ENCODE measurements around the gene KDM5C.

The KDM5C gene

DNA sequence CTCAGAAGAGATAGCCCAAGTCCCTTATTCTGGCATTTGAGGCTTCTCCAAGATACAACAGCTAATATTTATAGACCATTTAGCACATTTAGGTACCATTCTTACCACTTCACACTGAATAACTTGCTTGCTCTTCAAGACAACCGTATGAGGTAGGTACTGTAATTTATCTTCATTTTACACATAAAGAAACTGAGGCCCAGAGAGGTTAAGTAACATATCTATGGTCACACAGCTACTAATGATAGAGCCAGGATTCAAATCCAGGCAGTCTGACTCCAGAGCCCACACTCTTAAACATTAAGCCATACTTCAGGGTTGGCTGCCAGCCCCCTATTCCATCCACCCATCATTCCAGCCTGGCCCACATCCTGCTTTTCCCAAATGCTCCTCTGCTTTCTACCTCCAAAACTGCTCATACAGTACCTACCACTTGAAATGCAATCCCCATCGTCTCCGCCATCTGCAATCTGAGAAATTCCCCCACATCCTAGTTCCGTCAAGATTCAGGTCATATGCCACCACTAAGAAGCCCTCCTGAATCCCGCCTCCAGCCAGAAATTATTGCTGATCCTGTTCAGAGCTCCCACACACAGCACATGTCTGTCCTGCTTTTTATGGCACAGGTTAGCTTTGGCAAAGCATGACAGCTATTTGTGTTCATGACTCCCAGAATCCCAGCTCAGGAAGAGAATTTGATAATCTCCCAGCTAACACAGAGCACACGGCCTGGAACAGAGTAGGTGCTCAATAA is 32.8 kb upstream of the KDM5C start:
- no peak overlapping the region for H3K4me3 ChIP-seq (ENCODE audit: low read length)

DNA sequence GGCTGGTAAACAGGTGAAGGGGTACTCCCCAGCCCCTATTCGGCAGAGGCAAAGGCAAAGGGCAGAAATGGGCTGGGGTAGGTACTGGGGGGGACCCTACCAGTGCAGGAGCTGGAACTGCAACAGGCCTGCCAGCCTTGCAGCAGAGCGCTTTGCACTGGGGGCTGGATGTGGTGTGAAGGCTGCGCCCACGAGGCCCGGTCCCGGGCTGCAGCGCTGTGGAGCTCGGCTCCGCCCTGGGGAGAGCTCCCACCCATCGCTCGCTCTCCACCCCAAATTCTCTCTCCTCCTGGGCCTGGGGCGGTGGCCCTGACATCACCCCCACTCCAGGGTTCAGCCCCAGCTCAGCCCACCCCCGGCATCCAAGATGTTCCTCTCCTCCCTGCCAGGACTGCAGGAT is 32.2 kb upstream of the KDM5C start:
- Histone ChIP-seq H3K27me3 (ENCODE audit: insufficient read depth, low read length) (no peaks in the 10 kb centered on the region), H3K36me3 (ENCODE audit: insufficient read depth, low read length) (no peaks in the 10 kb centered on the region), H2AFZ (ENCODE audit: low read depth, low read length) (no peak overlapping the region), H3K4me3 (ENCODE audit: low read length) (no peak overlapping the region), H3K4me1 (ENCODE audit: insufficient read depth, low read length) (peaks cover 5% of the 10 kb centered on the region), H3K9me3 (ENCODE audit: low read length) (no peaks in the 10 kb centered on the region)

More for the DNA sequence above, 32.8 kb upstream of the KDM5C start:
- H3K36me3 ChIP-seq (ENCODE audit: insufficient read depth, low read length) = no peaks in the 10 kb centered on the region
- H3K27me3 ChIP-seq (ENCODE audit: insufficient read depth, low read length) = no peaks in the 10 kb centered on the region
- H2AFZ ChIP-seq (ENCODE audit: low read depth, low read length) = no peak overlapping the region
- peaks cover 9% of the 10 kb centered on the region for H3K4me1 ChIP-seq (ENCODE audit: insufficient read depth, low read length)
- H3K9me3 ChIP-seq (ENCODE audit: low read length) = no peaks in the 10 kb centered on the region

DNA sequence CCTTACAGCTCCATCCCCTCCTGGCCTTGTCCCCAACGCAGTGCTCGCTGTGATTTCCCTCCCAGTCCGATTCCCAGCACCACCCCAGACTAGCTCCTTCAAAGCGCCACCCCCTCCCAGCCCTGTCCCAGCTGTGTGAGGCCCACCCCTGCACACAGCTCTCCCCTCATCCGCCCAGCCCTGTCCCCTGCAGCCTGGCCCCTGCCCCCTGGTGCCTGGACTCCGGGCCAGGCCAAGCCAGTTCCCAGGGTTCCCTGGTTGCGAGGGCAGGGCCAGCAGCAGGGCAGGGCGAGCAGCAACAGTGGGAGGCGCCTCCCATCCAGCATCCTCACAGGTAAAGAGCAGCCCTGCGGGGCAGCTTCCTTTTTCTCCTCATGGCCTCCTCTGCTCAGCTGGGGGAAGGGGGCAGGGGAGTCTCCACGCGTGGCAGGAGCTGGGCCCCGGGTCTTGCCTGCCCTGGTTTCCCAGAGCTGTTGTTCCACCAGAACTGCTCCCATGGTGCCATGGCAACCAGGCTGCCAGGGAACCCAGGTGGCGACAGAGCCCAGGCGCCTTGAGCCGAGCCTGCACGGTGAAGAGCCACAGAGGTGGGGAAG is 31.5 kb upstream of the KDM5C start:
- no peak overlapping the region for H3K4me3 ChIP-seq (ENCODE audit: low read length)
- H3K4me1 ChIP-seq (ENCODE audit: insufficient read depth, low read length) = peaks cover 5% of the 10 kb centered on the region
- H2AFZ ChIP-seq (ENCODE audit: low read depth, low read length) = no peak overlapping the region
- H3K36me3 ChIP-seq (ENCODE audit: insufficient read depth, low read length) = no peaks in the 10 kb centered on the region
- H3K27me3 ChIP-seq (ENCODE audit: insufficient read depth, low read length) = no peaks in the 10 kb centered on the region
- H3K9me3 ChIP-seq (ENCODE audit: low read length) = no peaks in the 10 kb centered on the region

DNA sequence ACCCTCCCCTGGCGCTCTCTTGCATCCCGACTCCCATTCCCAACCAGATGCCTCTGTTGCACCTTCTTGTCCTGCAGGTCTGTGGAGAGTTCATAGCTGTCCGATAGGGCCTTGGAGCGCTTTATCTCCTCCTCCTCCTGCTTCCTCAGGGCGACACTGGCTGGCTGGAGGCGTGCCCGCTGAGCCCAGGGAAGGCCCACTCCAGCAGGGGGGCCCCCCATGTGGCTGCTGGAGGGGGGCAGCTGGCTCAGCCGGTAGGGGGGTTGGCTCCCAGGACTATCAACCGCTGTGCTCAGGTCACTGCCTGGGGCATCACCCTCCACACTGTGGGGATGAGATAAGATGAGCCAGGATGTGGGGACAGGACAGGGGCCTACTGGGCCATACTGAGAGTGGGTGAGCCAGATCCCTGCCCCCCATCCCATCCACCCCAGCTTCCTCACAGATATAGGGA is 30.8 kb upstream of the KDM5C start:
- Histone ChIP-seq H3K4me3 (ENCODE audit: low read length) (no peak overlapping the region), H3K9me3 (ENCODE audit: low read length) (no peaks in the 10 kb centered on the region), H3K27me3 (ENCODE audit: insufficient read depth, low read length) (no peaks in the 10 kb centered on the region), H3K36me3 (ENCODE audit: insufficient read depth, low read length) (no peaks in the 10 kb centered on the region), H2AFZ (ENCODE audit: low read depth, low read length) (no peak overlapping the region), H3K4me1 (ENCODE audit: insufficient read depth, low read length) (peaks cover 8% of the 10 kb centered on the region)

DNA sequence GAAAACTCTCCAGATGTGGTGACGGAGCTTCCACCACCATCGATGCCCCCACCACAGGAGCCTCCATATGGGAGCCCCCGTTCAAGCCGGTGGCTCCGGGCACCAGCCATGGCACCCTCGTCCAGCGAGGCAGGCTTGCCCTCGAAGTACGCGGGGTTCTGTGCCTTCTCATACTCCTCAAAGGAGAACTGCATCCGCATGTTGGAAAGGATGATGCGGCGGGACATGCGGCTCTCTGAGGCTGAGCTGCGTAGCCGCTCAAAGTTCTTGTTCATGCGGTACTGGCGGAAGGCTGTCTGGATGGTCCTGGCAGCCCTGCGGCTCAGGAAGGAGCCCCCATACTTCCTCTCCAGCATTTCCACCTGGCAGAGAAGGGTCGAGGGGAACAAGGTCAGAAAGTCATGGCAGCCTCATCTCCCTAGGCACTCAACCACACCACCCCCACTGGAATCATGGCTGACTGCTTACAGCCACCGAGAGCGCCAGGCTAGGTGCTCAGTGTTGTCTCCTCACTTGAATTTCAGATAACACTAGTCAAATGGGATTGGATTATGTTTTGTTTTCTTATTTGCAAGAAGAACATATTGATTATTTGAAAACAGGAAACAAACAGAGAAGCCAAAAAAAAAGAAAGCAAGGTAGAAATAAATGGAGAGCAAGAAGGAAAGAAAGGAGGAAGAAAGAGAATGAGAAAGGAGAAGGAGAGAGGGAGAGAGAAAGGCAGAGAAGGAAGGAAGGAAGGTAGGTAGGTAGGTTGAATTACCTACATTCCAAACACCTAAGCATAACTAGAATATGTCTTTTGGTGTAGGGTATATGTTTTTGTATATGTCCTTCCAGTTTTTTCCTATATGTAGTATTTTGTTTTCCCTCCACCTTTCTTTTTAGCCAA is 29.8 kb upstream of the KDM5C start:
- no peak overlapping the region for H3K4me3 ChIP-seq (ENCODE audit: low read length)
- no peaks in the 10 kb centered on the region for H3K36me3 ChIP-seq (ENCODE audit: insufficient read depth, low read length)
- H3K27me3 ChIP-seq (ENCODE audit: insufficient read depth, low read length) = no peaks in the 10 kb centered on the region
- H2AFZ ChIP-seq (ENCODE audit: low read depth, low read length) = no peak overlapping the region
- H3K9me3 ChIP-seq (ENCODE audit: low read length) = no peaks in the 10 kb centered on the region
- peaks cover 8% of the 10 kb centered on the region for H3K4me1 ChIP-seq (ENCODE audit: insufficient read depth, low read length)

DNA sequence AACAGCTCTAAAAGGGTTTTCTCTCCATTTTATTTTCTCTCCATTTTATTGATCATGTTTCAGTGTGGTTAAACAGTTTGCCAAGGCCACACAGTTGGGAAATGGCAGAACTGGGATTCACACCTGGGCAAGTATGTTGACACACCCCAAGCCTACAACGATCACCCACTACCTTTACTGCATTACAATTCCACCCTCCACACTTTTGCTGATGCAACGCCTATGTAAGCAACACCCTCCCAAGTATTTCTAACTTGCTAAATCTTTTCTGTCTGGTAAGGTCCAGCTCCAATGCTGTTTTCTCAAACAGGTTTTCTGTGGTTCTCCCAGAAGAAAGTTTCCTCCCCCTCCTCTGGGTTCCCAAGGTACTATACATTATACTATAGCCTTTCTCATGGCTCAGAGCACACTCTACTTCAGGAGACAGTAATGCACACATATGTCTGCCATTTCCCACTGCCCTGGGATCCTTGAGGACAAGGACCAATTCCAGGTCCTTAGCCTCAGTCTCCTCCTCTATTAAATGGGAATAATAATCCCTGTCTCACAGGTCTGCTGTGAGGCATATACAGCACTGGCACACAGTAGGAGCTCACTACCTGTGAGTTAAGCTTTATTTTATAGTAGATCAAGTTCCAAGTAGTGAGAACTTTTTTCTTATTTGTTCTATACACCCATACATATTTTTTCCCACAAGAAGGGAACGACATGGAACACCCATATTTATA is 28.4 kb upstream of the KDM5C start:
- Histone ChIP-seq H3K4me1 (ENCODE audit: insufficient read depth, low read length) (peaks cover 8% of the 10 kb centered on the region), H2AFZ (ENCODE audit: low read depth, low read length) (no peak overlapping the region), H3K27me3 (ENCODE audit: insufficient read depth, low read length) (no peaks in the 10 kb centered on the region), H3K36me3 (ENCODE audit: insufficient read depth, low read length) (no peaks in the 10 kb centered on the region), H3K9me3 (ENCODE audit: low read length) (no peaks in the 10 kb centered on the region), H3K4me3 (ENCODE audit: low read length) (no peak overlapping the region)

DNA sequence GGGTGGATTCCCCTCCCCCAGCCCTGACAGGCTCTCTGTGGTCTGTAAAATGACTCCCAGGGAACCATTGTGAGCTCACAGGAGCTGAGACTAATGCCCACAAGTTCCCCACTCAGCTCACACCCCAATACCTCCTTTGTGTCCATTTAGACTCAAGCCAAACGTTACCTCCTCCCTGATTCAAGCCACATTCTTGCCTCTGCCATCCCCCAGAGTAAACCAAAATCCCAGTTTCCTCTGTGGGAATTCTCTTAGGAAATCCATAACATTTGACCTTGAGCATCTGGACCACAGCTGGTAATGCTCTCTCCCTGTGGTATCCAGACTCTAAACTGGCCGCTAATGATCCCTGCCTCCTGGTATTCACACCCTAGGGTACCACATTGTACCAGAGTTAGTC is 26.3 kb upstream of the KDM5C start:
- no peak overlapping the region for H2AFZ ChIP-seq (ENCODE audit: low read depth, low read length)
- H3K4me1 ChIP-seq (ENCODE audit: insufficient read depth, low read length) = peaks cover 6% of the 10 kb centered on the region
- H3K36me3 ChIP-seq (ENCODE audit: insufficient read depth, low read length) = no peaks in the 10 kb centered on the region
- no peaks in the 10 kb centered on the region for H3K9me3 ChIP-seq (ENCODE audit: low read length)
- no peaks in the 10 kb centered on the region for H3K27me3 ChIP-seq (ENCODE audit: insufficient read depth, low read length)
- no peak overlapping the region for H3K4me3 ChIP-seq (ENCODE audit: low read length)

DNA sequence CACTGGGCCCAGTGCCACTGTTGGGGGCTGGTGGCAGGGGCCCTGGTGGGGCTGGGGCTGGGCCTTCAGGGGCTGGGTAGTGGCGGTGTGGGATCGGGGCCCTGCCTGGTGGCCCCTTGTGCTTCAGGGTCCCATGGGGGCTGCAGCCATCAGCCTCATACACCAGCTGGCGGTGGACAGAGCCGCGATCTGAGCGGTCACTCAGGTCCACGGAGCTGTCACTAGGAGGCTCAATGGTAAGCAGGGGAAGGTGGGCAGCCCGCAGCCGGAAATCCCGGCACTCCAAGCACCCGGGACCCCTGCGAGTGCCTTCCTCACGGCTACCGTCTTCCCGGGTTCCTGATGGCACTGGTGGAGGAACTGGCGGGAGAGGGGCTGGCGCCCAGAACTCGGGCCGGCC is 25.5 kb upstream of the KDM5C start:
- Histone ChIP-seq H3K27me3 (ENCODE audit: insufficient read depth, low read length) (no peaks in the 10 kb centered on the region), H3K36me3 (ENCODE audit: insufficient read depth, low read length) (no peaks in the 10 kb centered on the region), H2AFZ (ENCODE audit: low read depth, low read length) (no peak overlapping the region), H3K4me1 (ENCODE audit: insufficient read depth, low read length) (peaks cover 3% of the 10 kb centered on the region), H3K4me3 (ENCODE audit: low read length) (no peak overlapping the region), H3K9me3 (ENCODE audit: low read length) (no peaks in the 10 kb centered on the region)

DNA sequence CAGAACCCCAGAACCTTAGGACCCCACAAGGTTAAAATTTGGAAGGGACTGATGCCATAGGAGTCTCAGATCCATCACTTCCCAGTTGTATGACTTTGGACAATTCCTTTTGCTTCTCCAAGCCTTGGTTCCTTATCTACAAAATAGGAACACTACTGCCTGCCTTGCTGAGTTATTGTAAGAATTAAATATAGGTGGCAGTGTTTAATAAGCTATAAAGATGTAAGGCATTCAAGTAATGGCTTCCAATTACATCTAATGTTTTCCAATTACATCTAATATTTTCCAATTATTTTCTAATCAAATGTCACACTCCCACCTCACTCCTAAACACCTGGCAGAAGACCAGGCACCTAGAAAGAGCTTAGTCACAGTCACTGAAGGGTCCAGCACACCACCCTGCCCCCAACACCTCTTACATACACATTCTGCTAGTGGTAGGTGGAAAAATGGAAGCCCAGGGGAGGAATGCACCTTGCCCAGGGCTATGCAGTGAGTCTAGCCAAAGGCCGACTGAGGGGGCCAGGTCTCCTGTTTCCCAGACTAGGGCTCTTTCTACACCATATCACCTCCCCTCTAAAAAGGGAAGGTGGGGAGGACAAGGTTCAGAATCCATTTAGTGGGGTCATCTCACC is 24.5 kb upstream of the KDM5C start:
- Histone ChIP-seq H3K27me3 (ENCODE audit: insufficient read depth, low read length) (no peaks in the 10 kb centered on the region), H3K4me3 (ENCODE audit: low read length) (no peak overlapping the region), H3K9me3 (ENCODE audit: low read length) (no peaks in the 10 kb centered on the region), H3K4me1 (ENCODE audit: insufficient read depth, low read length) (peaks cover 3% of the 10 kb centered on the region), H2AFZ (ENCODE audit: low read depth, low read length) (no peak overlapping the region), H3K36me3 (ENCODE audit: insufficient read depth, low read length) (no peaks in the 10 kb centered on the region)

DNA sequence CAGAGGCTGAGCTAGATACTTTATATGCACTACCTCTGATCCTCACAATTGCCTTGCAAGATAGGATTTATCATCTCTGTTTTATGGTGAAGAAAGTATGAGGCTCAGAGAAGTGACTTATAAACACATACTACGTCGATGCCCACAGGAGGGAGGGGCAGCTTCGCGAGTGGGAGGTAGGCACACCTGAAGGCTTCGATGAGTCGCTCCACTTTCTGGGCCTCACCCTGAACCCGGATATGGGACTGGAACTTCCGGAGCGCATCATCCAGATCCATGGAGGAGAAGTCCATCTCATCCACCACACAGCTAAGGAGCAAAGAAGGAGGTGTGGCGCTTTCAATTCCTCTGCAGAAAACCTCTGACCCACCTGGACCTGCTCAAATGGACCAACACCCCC is 22.9 kb upstream of the KDM5C start:
- H3K36me3 ChIP-seq (ENCODE audit: insufficient read depth, low read length) = no peaks in the 10 kb centered on the region
- H3K27me3 ChIP-seq (ENCODE audit: insufficient read depth, low read length) = no peaks in the 10 kb centered on the region
- no peaks in the 10 kb centered on the region for H3K9me3 ChIP-seq (ENCODE audit: low read length)
- no peak overlapping the region for H2AFZ ChIP-seq (ENCODE audit: low read depth, low read length)
- H3K4me1 ChIP-seq (ENCODE audit: insufficient read depth, low read length) = peaks cover 3% of the 10 kb centered on the region
- H3K4me3 ChIP-seq (ENCODE audit: low read length) = no peak overlapping the region

DNA sequence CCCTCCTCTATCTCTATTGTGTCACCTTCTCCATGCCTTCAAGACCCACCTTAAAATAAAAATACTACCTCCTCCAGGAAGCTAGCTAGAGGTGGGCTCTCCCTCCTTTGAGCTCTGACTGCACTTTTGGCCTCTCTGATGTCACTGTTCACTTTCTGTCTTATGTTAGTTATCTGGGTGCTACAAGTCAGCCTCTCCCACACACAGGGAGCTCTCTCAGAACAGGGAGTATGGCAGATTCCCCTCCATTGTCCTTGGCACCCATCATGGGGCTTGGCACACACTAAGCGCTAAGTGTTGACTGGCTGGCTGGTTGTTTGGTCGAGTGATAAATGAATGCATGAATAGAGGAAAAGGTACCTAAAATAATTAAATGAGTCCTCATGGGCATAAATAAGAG is 21.2 kb upstream of the KDM5C start:
- no peaks in the 10 kb centered on the region for H3K27me3 ChIP-seq (ENCODE audit: insufficient read depth, low read length)
- H3K4me3 ChIP-seq (ENCODE audit: low read length) = no peak overlapping the region
- H3K4me1 ChIP-seq (ENCODE audit: insufficient read depth, low read length) = peaks cover 2% of the 10 kb centered on the region
- H3K9me3 ChIP-seq (ENCODE audit: low read length) = no peaks in the 10 kb centered on the region
- no peaks in the 10 kb centered on the region for H3K36me3 ChIP-seq (ENCODE audit: insufficient read depth, low read length)
- no peak overlapping the region for H2AFZ ChIP-seq (ENCODE audit: low read depth, low read length)

DNA sequence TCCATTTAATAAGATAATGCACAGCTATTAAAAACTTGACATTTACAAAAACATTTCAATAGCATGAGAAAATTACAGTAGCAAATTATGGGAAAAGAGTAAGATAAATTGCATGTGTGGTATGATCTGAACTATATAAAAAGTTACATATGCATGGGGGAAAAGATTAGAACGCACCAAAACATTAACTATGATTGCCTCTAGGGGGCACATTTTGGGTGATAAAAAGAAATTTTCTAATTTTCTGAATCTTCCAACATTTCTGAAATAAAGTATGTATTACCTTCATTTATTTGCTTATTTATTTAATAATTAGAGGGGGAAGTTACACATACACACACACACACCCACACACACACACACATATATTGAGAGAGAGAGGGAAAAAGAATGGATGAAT is 19.6 kb upstream of the KDM5C start:
- no peaks in the 10 kb centered on the region for H3K27me3 ChIP-seq (ENCODE audit: insufficient read depth, low read length)
- no peaks in the 10 kb centered on the region for H3K9me3 ChIP-seq (ENCODE audit: low read length)
- no peak overlapping the region for H3K4me3 ChIP-seq (ENCODE audit: low read length)
- no peaks in the 10 kb centered on the region for H3K36me3 ChIP-seq (ENCODE audit: insufficient read depth, low read length)
- H2AFZ ChIP-seq (ENCODE audit: low read depth, low read length) = no peak overlapping the region
- no peaks in the 10 kb centered on the region for H3K4me1 ChIP-seq (ENCODE audit: insufficient read depth, low read length)
